ENCODE results near the gene CLTA. TPM values are rescaled to one million over a fixed set of nuclear protein-coding genes. Genes with fewer than 3 reads are reported as not detected.

Gene CLTA
- total and polyA plus RNA-seq, 2 of the 8 experiments (the other 6 are each of a cell fraction or from before 2014, with no cell fraction given) = 137 to 236 TPM

DNA sequence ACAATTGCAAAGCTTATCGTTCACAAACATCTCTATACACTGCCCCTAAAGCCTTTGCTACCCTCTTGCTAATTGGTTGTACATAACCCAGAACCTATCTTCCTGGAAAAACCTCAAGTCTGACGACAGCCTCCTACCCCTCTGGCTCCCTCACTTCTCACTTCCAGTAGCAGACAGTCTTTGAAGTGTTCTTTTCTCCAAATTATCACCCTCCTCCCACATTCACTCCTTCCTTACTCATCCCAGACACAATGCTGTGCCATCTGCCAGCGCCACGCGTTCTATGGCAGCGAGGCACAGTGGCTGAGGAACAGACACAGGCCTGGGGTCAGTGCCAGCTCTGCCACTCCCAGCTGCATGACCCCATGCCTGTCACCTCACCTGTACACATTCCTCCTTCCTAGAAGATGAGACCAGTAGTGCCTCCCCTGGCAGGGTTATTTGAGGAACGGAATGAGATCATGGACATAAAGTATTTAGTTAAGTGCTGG is 27.7 kb downstream of the CLTA start:
- POLR2A ChIA-PET (ENCODE audit: partially characterized antibody) = no interaction called here
- Histone ChIP-seq H4K8ac (ENCODE audit: extremely low read depth, insufficient read depth, low read length) (no peak overlapping the region; the same call in 1 of the 2 replicates), H2BK5ac (ENCODE audit: low read depth, low read length) (no peak overlapping the region), H2BK120ac (replicated peaks; ENCODE audit: low read depth, low read length) (no peak overlapping the region), H4K20me1 (replicated peaks in 1 of 2; ENCODE audit: control insufficient read depth in 1 of 2, insufficient read depth in 2 of 2, low read length in 2 of 2) (peaks cover 2 to 7% of the 10 kb centered on the region in 2 experiments), H3K18ac (ENCODE audit: extremely low read depth, low read length) (no peak overlapping the region), H3K23ac (ENCODE audit: insufficient read length) (no peak overlapping the region), H4K91ac (replicated peaks; ENCODE audit: insufficient read length, low read length) (no peak overlapping the region), H2AK5ac (ENCODE audit: low read depth, low read length) (no peak overlapping the region), H3K4ac (replicated peaks; ENCODE audit: insufficient read length, low read depth, low read length) (no peak overlapping the region), H3K79me2 (ENCODE audit: control insufficient read depth in 1 of 2, insufficient read depth in 2 of 2, low read length in 2 of 2) (no peaks in the 10 kb centered on the region; a peak in 2 of 4 replicates), H2AFZ (ENCODE audit: low read length) (no peak overlapping the region), H3K56ac (replicated peaks; ENCODE audit: insufficient read length, low read depth, low read length) (no peak overlapping the region), H3K27me3 (replicated peaks in 1 of 4; ENCODE audit: control insufficient read depth in 3 of 4, extremely low read depth in 1 of 4, insufficient read depth in 3 of 4, low read length in 3 of 4) (no peaks in the 10 kb centered on the region), H3K4me3 (ENCODE audit: extremely low read depth in 1 of 4, insufficient read depth in 2 of 4, low read depth in 3 of 4, low read length in 4 of 4) (no peak overlapping the region), H3K4me2 (ENCODE audit: insufficient read depth in 1 of 2, low read depth in 2 of 2, low read length in 2 of 2) (no peak overlapping the region), H3K79me1 (ENCODE audit: low read depth, low read length) (peaks cover 9% of the 10 kb centered on the region), H2BK12ac (ENCODE audit: low read depth, low read length) (no peak overlapping the region), H3K9ac (replicated peaks in 1 of 4; ENCODE audit: extremely low read depth in 1 of 4, low read depth in 3 of 4, low read length in 3 of 4) (no peak overlapping the region), H3K4me1 (replicated peaks in 1 of 4; ENCODE audit: control insufficient read depth in 3 of 4, insufficient read depth in 4 of 4, low read length in 3 of 4) (no peaks in the 10 kb centered on the region), H3K23me2 (ENCODE audit: low read depth, low read length) (no peaks in the 10 kb centered on the region), H3K9me3 (ENCODE audit: insufficient read depth in 2 of 2, low read depth in 1 of 2, low read length in 1 of 2) (peaks cover 0 to 3% of the 10 kb centered on the region in 2 experiments; a peak in 1 of 4 replicates), H3K14ac (ENCODE audit: insufficient read length) (no peak overlapping the region), H3K36me3 (ENCODE audit: control insufficient read depth in 2 of 4, insufficient read depth in 4 of 4, low read length in 3 of 4) (peaks cover 7 to 43% (median 31%) of the 10 kb centered on the region in 4 experiments), H2BK15ac (ENCODE audit: low read length) (no peak overlapping the region), H3K27ac (ENCODE audit: low read depth, low read length) (no peak overlapping the region), H2BK20ac (ENCODE audit: low read length) (no peak overlapping the region), H4K5ac (ENCODE audit: insufficient read length, low read depth, low read length) (no peak overlapping the region)
- WGBS, 2 experiments (ENCODE audit: extremely low coverage in 1 of 2, insufficient coverage in 1 of 2, insufficient read length in 1 of 2, insufficient replicate concordance in 2 of 2, low coverage in 1 of 2, low lambda C conversion rate in 2 of 2, missing lambda C conversion rate in 1 of 2) = 92% methylated on average over 7 of the region's 7 CpGs; no CpG with 5 or more reads in 1 of the 2 experiments
- CTCF ChIA-PET (ENCODE audit: partially characterized antibody) = no interaction called here
- TF ChIP-seq POLR2A (IDR thresholded peaks at IDR 0.05; ENCODE audit: control extremely low read depth in 1 of 2, low read depth in 2 of 2, low read length in 2 of 2) (no peak), POLR2AphosphoS5 (IDR thresholded peaks at IDR 0.05; ENCODE audit: low read depth, low read length) (no peak), HDAC6 (IDR thresholded peaks at IDR 0.05; ENCODE audit: low read depth, low read length) (no peak), GTF2F1 (IDR thresholded peaks at IDR 0.05; ENCODE audit: borderline replicate concordance, low read depth, low read length) (no peak), PHF8 (conservative IDR thresholded peaks at IDR 0.05; ENCODE audit: low read depth, low read length) (no peak), TAF1 (IDR thresholded peaks at IDR 0.05; ENCODE audit: low read depth, low read length) (no peak)
- DNase-seq (ENCODE audit: low read depth in 1 of 2, low spot score in 2 of 2) (no peak), FAIRE-seq (no peak)

All from H1 (cell line).